ENCODE data around the gene TPPP3.

Gene TPPP3

GRCh38 chr16:67397812-67398545, 4.7 kb upstream of the TPPP3 start:
- TF ChIP-seq CTCF (IDR thresholded peaks at IDR 0.05) = no peak
- no peak for DNase-seq (ENCODE audit: low spot score)
- no peak overlapping the region for H3K4me3 ChIP-seq
- H3K27ac ChIP-seq = peak overlapping the region in 1 of 2 donors; percentile 75

GRCh38 chr16:67397036-67397801, 3.9 kb upstream of the TPPP3 start:
- Histone ChIP-seq H3K27ac (peak overlapping the region; percentile 34 to 75), H3K4me3 (no peak overlapping the region)
- DNase-seq (ENCODE audit: low spot score) = no peak
- no peak for TF ChIP-seq CTCF (IDR thresholded peaks at IDR 0.05)

GRCh38 chr16:67396159-67397035, 3.1 kb upstream of the TPPP3 start:
- Histone ChIP-seq H3K27ac (peak overlapping the region; percentile 34 to 75), H3K4me3 (peak overlapping the region; percentile 4)
- TF ChIP-seq CTCF (IDR thresholded peaks at IDR 0.05) = no peak
- DNase-seq (ENCODE audit: low spot score) = peak; percentile 90

- no peak for TF ChIP-seq CTCF (IDR thresholded peaks at IDR 0.05)
- no peak for DNase-seq (ENCODE audit: low spot score)
- Histone ChIP-seq H3K4me3 (peak overlapping the region; percentile 4), H3K27ac (peak overlapping the region in 1 of 2 donors; percentile 69)
Measured at GRCh38 chr16:67395458-67396158, 2.3 kb upstream of the TPPP3 start.

GRCh38 chr16:67395105-67395457, 1.8 kb upstream of the TPPP3 start:
- DNase-seq (ENCODE audit: low spot score) = no peak
- Histone ChIP-seq H3K4me3 (no peak overlapping the region), H3K27ac (peak overlapping the region in 1 of 2 donors; percentile 69)
- no peak for TF ChIP-seq CTCF (IDR thresholded peaks at IDR 0.05)

All from coronary artery (tissue), 2 donors.